LNCAP (cell line): ENCODE data around the gene NDUFV2.

Experiments used
- TF ChIP-seq, protein P1 (sequence below): fragments of 450-650 bp; IDR thresholded peaks from 2 replicates; pipeline ENCODE4 v1.5.1; 2017; ENCODE audit warnings: mild to moderate bottlenecking

The NDUFV2 gene

DNA sequence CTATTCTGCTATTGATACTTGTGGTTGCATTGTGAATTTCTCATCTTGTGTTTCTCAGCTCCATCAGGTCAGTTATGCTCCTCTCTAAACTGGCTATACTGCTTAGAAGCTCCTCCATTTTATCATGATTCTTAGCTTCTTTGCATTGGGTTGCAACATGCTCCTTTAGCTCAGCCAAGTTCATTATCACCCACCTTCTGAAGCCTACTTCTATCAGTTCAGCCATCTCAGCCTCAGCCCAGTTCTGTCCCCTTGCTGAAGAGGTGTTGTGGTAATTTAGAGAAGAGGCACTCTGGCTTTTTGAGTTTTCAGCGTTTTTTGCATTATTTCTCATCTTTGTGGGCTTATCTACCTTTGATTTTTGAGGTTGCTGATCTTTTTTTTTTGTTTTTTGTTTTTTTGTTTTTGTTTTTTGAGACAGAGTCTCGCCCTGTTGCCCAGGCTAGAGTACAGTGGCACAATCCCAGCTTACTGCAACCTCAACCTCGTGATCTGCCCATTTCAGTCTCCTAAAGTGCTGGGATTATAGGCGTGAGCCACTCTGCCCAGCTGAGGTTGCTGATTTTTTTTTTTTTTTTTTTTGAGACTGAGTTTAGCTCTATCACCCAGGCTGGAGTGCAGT, 70.1 kb downstream of the NDUFV2 start:
- TF ChIP-seq, protein P1, sequence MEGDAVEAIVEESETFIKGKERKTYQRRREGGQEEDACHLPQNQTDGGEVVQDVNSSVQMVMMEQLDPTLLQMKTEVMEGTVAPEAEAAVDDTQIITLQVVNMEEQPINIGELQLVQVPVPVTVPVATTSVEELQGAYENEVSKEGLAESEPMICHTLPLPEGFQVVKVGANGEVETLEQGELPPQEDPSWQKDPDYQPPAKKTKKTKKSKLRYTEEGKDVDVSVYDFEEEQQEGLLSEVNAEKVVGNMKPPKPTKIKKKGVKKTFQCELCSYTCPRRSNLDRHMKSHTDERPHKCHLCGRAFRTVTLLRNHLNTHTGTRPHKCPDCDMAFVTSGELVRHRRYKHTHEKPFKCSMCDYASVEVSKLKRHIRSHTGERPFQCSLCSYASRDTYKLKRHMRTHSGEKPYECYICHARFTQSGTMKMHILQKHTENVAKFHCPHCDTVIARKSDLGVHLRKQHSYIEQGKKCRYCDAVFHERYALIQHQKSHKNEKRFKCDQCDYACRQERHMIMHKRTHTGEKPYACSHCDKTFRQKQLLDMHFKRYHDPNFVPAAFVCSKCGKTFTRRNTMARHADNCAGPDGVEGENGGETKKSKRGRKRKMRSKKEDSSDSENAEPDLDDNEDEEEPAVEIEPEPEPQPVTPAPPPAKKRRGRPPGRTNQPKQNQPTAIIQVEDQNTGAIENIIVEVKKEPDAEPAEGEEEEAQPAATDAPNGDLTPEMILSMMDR, result no peak

DNA sequence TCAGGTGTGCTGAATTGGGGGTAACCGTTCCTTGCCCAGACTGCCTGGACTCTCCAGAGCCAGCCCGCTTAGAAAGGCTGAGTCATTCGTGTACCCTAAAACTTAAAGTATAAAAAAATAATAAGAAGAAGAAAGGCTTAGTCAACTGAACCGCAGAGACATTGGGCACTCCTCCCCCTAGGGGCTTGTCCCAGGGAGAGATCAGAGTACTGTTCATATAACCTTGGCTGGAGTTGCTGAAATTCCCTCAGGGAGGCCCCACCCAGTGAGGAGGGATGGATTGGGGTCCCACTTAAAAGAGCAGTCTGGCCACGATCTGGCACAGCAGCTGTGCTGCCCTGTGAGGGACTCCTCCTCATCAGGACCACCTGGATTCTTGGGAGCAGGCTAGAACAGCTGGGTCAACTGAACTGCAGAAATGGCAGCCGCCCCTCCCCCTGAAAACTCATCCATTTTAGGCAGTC, 71.3 kb downstream of the NDUFV2 start:
- TF ChIP-seq, protein P1, result no peak

DNA sequence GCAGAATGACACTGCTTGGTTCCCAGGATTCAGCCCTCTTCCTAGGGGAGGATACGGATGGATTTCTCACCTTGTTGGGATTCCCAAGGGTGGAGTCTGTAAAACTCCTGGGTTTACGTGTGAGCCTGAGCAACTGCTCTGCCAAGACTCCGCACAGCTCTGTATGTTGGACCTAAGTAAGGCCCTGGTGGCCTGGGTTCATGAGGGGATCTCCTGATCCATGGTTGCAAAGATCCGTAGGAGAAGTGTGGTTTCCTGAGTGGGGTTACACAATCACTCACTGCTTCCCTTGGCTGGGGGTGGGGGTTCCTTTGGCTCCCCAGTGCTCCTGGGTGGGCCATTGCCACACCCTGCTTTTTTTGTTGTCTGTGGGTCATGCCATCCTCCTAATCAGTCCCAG, 71.8 kb downstream of the NDUFV2 start:
- TF ChIP-seq, protein P1, result no peak

DNA sequence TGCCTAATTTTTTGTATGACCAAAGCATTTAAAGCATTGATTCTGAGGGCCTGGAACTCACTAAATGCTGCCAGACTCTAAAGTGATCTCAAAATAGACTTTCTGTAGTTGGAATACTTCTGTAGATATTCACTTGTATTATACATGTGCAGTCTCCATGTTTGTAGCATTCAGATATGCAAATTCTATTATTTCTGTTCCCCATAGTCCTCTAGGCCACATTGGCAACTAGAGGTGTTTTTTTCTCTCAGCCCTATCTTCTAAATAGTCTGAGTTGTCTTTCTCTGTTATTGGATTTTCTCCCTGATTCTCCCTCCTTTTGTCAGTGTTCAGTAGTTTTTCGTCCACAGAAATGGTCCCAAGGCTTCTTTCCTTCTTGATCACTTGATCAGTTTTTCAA, 72.6 kb downstream of the NDUFV2 start:
- TF ChIP-seq, protein P1, result no peak

DNA sequence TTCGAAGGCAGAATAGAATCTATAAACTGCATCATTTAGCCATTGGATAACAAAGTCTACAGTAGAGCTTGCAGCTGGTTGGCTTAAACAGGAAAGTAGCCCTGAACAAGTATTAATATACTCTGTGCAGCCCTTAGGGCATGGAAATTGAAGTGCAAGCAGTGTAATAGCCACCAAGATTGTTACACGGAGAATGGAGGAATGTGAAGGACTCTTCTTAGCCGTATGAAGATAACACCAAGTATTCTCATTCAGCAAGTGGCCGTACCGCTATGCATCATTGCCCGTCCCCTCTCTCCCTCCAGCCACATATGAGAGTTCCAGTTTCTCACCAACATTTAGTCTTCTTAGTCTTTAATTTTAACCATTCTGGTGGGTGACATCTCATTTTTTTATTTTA, 74.5 kb downstream of the NDUFV2 start:
- TF ChIP-seq, protein P1, result no peak

DNA sequence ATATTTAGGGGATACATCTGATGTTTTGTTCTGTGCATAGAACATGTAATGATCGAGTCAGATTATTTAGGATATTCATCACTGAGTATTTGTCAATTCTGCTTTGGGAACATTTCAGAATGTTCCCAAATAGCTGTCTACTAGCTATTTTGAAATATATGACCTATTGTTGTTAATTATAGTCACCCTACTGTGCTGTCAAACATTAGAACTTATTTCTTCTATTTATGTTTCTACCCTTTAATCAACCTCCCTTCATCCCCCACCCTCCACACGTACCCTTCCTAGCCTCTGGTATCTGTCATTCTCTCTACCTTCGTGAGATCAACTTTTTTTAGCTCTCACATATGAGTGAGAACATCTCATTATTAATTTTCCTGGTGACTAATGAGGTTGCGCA, 75.0 kb downstream of the NDUFV2 start:
- TF ChIP-seq, protein P1, result no peak

DNA sequence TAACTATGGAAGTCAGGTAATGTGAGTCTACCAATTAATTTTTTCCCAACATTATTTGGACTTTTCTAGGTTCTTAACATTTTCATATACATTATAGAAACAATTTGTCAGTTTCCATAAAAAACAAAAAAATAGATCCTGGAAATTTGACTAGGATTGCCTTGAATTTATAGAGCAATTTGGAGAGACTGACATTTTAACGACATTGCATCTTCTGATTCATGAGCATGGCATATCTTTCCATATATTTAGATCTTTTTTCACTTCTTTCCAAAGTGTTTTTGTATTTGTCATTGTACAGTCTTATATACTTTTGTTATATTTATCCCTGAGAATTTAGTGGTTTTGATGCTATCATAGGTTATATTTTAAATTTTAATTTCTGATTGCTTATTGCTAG, 76.1 kb downstream of the NDUFV2 start:
- TF ChIP-seq, protein P1, result no peak

DNA sequence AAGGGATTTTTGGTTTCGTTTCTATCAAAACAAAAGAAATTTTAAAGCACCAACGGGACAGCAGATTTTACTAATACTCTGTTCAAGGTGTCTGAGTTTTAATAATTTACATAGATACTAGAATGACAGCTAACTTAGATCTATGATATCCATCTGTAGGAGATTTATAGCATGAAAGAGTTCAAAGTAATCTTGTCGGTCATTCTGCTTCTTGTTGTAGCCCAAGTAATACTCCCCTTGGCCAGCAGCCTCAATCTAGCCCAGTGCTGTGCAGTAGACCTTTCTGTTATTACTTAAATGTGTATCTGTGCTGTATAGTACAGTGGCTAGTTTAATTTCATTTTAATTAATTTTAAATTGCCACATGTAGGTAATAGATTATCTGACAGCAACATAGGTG, 78.8 kb downstream of the NDUFV2 start:
- TF ChIP-seq, protein P1, result no peak
